NCI-H2227 treated with DMSO at 0.1 percent for 48 hours (cell line): ENCODE data around the gene CCDC88C.
A peak's percentile ranks its signal among the peaks of the same experiment; 100 is the strongest.

Experiments used
- DNase-seq: peaks from one replicate; lab custom pipeline; 2025; lab: John Stamatoyannopoulos, UW

Gene CCDC88C

DNA sequence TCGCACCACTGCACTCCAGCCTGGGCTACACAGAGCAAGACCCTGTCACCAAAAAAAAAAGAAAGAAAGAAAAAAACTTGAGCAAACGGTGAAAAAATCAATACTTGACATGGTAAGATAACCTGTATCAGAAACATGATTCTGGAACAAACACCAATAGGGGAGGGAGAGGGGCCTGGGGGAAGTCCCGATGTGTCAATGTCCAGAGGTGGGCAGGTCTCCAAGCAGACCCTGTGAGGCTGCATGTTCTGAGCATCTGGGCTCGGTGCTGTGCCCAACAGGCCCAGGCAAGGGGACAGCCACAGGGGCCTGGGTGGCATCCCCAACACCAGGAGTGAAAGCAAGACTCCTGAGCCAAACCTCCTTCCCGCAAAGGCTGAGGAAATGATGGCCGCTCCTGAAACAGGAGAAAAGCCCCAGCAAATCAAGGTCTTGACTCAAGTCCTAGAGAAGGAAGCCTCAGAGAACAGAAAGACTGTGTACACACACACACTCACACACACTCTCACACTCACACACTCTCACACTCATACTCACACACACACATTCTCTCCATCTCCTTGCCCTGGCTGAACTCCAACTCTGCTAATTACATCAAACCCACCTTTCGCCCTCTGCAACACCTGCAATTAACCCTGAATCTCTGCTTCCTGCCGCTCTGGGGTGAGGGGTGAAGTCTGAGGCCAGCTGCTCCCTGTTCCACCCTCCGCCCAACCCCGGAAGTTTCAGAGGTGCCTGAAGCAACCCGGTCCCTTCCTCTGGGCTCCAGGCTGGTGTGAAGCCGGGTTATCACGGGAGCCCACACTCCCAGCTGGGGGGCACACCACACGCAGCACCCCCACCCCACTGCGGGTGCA is 20.4 kb downstream of the CCDC88C start:
- DNase-seq = no peak

DNA sequence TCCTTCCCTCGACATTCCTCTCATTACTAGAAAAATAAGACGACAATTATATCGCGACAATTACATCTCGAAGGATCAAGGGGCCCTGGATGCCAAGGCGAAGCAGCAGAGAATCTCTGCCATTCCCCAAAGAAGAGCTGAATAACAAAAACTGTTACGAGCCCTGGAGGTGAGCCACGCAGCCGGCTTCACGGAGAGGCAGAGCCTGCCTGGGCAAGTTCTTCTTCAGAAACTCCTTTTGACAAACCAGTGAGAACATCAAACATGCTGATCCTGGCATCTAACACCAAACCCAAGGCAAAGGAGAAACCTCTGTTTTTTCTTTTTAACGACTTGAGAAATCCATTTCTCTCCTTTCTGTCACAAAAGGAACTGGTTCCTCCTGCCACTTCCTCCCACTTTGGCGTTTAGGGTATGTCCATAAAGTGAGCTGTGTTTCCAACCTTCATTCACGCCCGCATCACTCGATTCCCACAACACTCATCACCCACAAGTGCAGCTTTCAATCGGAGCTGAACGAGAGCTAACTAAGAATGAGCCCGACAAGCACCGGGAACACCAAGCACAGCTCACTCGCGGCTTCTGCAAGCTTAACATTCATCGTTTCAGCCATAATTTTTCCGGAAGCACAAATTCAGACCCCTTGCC is 21.5 kb downstream of the CCDC88C start:
- no peak for DNase-seq

DNA sequence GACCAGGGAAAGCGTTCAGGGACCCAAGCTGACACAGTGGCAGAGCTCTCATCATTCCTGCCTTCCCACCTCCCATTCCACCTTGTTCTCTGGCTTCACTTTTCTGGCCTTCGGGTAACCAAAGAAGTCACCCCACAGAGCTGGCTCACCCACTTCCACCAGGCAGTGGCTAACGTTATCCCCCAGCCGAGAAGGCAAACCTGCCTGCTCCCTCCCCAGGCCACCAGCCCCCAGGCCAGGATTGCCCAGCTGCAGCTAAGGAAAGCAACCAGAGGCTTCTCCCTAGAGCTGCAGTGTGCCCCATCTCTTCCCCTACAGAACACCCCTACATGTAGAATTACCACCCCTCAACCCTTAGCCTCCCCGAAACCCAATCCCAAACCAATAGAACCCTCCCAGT is 22.2 kb downstream of the CCDC88C start:
- no peak for DNase-seq

DNA sequence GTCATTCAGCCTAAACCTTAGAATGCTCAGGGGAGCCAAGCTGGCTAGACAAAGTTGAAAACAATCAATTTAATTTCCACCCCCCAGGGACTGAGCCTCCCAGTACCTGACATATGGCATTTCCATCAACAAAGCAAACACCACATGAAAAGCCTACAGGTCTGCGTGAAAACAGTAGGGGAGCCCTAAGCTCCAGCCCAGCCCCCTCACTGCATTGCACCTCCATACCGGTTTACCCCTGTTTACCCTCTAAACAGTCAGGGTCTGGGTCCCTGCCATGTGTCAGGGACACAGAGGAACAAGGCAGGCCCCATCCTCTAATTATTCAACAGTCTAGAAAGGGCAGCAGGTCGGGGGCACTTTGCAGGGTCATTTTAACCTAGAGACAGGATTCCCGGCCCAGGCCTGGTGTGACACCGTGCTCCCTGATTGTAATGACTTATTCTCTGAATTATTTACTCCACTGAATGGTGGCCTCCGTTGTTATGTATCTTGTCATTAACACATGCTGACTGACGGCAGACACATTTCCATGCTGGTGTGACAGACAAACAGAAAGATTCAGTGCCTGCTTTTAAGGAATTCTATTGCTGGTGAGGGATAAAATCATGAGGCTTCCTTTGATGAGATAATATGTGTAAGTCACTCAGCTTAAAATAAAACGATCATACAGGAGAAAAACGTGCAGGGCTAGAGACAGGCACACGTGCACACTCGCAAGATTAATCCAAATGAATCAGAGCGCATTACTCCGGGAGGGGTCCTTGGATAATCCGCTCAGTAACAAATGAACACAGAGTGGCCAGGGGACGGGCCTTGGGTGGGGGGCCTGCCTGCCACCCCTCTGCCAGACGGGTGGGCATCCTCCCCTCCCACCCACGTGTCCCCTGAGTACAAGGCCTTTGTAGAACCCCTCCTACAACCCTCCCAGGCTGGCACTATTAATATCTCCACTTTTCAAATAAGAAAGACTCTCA is 23.2 kb downstream of the CCDC88C start:
- DNase-seq = no peak

DNA sequence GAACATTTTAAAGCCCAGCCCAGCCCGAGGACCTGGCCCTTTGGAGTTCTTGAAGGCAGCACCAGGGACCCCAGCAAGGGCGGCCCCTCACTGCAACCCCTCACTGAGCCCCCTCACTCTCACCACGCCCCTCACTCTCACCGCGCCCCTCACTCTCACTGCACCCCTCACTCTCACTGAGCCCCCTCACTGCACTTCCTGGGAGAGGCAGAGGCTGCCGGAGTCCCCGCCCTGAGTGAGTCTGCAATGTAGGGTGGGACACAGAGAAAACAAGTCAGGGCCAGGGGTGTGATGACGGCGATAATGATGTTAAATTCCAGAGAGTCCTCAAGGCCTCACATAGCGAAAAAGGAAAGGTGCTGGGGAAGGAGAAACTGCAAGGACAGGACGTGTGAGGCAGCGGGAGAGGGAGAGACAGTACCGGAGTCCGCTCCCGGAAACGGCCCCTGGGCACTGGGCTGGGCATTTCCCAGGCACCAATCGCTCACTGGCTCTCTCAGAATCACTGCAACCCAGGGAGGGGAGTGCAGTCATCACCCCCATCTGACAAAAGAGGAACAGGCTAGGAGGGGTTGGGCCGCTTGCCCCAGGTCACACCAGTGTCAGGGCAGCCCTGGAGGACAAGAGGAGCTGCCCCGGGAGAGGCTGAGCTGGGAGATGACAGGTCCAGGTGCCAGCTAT is 24.9 kb downstream of the CCDC88C start:
- no peak for DNase-seq

DNA sequence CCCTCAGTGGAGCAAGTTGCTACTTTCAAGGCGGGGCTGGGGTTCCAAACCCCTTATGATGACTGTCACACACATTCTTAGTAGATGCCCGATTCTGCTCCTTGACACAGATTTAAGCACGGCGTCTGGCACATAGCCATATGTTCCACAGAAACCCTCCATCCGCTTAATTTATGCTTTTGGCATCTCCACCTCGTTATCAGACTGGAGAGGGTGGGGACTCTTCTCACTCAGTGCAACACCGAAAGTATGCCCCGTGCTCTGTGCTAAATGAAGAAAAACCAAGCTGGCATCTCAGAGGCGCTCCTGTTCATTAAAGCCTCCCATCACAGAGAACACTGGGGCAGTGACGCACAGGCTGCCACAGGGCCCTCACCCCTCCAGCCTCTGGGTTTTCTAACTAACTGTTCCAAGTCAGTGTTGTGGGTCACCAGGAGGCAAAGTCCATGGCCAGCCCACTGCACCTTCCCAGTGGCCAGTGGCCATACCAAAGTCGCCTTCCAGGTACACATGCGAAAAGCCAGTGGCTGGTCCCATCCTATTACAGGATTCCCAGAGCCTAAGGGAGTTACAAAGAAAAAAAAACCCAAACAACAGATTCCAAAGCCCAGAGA is 27.3 kb downstream of the CCDC88C start:
- DNase-seq = no peak

DNA sequence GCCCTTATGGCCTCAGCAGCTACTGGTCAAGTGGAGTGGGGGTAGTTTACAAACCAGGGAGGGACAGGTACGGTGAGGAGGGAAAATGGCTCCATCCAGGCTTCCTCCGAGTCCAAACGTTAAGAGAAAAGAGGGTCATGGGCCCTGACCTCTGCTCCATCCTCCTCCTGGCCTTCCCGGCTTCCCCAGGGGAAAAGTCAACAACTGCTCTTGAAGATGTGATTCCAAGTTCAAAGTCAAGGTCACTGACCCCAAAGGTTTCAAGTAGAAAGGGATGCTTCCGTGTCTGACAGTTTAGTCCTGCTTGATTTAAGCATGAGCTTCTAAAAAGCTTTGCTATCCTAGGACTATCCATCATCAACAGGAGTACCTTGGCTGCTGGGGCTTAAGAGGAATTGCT is 28.5 kb downstream of the CCDC88C start:
- no peak for DNase-seq

DNA sequence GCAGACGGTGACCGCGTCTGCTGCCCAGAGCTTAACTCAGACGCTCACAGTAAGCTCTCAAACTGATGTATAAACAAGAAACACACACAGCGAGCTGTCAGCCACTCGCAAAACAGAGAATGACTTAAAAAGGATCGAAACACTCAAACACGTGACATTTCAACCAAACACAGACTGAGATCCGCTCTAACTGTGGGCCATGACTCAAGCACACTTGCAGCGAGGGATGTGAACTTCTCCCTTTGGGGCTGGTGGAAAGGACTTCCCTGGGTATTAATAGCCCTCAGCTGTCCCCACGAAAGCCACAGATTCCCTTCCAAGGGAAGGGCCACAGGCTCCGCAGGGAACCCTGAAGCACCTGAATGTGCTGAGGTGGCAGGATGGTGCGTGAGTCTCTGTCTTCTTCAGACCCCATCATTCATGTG is 29.1 kb downstream of the CCDC88C start:
- DNase-seq = no peak

DNA sequence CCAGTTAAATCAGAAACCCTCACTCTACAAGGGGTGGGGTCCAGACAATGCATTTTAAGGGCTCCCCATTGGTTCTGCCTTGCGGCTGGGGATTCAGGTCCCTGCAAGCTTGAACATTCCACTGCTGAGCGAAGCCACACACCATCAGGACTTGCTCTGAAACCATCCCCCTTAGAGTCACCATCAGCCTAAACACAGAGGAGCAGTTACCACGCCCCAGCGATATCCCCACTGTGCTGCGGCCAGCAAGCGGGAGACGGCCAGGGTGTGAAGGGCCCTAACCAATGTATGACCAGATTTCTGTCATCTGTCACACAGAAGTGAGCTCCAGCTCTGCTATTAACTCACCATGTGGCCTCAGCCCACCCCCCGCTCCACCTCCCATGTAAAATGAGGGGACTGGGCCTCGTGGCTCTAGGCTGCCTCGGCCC is 29.7 kb downstream of the CCDC88C start:
- no peak for DNase-seq

DNA sequence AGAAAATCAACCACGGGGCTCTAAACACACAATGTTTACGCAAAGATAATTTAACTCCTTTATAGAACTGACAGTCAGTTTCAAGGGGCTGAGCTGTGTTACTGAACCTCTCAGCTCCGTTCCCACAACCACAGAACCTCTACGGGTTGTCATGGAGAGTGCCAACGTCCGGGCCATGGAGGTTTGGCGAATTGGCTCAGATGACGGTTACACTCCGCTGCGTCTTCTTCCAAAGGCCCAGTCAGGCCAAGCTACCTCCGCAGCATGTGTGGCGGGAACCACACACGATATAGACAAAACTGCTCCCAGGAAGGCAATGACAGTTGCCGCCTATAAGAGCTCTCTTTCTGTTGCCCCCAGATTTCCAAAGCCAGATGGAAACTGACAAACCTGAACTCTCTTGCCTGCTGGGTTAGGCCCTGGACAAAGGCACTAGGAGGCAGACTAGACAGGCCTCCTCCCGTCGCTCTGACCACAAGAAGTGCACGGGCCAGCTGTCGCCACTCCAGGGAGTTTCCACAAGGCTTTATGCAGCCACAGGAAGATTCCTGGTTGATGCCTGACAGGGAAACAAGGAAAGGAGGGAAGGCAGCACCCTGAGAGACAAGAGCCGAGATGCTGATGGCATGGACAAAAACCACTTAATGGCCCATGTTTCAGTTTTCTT is 30.3 kb downstream of the CCDC88C start:
- DNase-seq = no peak

DNA sequence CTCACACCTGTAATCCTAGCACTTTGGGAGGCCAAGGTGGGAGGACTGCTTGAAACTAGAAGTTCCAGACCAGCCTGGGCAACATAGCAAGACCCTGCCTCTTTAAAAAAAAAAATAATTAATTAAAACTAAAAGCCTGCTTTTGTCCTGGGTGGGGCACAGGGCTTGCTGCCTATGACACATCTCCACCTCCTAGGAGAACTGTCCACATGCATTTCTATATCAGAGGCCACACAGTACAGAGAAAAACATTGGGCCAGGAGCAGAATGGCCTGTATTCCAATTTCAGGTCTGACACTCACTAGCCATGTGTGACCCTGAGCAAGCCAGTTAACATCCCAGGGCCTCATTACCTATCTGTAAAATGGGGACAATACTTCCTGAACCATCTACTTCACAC is 31.9 kb downstream of the CCDC88C start:
- DNase-seq = no peak

DNA sequence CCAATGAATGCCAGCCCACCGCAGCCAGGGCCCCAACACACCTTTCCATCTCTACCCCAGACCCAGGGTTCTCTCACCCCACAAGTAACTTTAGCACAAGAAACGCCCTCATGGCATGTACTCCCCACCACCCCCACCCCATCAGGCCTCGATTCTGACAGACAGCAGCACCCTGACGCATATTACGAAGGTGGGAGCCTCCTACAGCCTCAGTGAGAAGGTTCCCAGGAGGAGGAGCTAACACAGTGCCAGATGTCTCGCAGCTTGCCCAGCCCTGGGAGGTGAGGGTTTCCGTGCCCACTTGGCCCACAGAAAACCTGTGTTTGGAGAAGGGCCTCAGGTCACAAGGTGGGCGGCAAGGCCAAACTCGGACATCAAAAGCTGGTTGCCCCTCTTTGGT is 32.4 kb downstream of the CCDC88C start:
- no peak for DNase-seq

DNA sequence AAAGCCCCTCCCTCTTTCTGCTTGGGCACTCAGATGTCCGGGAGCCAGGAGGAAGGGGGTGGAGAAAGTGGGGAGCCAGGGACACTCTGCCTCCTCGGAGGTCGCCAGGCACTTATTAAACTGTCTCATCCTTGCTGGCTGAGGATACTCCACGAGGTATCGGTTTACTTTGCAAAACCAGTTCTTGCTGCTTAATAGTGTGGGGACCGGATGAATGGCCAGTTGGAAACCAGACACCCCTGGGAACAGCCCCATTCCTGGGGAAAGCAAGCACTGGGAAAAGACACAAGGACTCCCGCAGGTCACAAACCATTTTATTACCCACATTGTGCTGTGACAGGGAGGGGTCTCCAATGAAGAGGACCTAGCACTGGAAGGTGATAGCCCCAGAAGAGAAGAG is 34.2 kb downstream of the CCDC88C start:
- no peak for DNase-seq

DNA sequence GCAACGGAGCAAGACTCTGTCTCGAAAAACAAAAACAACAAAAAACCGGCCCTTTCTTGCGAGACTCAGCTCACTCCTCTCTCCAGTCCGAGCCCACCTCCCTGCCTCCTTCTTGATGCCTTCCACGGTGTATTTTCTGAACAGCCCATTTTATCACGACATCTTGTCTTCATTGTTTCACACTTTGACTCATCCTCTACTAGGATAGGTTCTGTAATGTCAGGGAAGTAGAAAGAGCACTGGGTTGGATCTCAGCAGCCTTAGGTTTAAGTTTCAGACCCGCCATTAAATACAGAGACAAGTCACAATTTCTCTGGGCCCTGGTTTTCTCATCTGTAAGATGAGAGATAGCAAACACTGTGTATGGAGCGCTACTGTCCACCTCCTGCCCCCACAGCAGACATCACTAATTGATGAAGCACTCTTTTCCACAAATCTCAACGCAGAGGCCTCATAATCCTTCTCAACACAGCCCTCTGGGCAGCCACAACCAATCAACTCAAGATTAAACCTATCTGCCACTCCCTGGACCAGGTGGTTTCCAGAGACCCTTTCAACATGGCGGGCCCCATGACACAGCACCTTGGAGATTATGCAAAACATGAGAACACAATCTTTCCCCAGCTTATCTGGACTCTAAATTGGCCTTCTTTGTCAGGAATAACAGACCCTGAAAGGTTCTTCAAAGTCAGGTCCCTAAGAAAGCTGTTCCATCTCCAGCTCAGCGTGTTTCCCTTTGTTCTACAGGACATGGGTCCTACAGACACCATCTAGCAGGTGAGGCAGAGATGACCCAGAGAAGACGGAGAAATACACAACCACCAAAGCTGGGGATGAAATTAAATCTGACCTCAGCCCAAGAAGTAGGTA is 35.6 kb downstream of the CCDC88C start:
- DNase-seq = no peak

DNA sequence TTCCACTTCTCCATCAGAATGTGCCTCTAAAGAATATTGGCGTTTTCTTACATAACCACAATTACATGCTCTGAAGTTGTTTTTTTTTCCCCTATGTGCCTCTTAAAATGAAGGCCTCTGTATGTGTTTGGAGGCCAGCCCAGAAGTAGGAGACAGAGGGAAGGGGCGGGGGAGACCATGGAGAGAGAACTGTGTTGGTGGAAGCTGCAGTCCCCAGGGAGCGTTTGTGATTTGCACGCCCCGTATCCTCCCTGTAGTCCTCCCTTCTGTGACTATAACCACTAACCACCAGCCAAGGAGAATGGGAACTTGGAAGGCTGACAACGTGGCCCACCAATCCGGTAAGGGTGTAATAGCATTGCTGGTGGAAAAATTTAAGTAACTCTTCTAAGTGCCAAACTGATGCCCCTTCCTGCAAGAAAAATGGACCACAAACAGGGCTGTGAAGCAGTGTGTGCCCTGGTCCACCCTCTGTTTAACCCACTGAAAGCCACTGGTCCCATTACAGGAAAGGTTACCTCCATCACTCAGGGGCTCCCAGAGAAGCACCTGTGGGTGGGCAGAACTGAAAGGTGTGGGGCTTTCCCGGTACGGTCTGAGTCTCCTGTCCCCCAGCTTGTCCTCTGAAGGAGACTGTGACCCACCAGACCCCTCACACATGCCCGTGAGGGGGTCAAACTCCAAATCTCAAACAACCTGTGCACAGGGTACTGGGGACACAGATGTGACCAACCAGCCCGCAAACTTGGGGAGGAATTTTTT is 36.8 kb downstream of the CCDC88C start:
- DNase-seq = peak; percentile 36

DNA sequence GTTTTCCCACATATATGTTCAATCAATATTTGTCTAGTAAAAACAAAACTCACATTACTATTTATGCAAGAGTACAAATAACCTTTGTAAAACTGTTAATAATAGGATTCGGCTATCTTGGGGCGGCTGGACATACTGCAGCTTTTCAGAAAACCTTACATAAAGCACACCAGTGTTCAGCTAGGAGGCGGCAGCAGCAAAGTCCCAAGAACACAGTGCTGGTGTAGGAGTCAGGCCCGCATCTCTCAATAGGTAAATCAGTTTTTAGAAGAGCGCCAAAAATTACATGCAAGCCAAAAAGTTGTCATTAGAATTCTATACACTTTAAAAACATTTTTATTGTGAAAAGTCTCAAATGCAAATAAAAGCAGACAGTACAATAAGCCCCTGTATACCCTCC is 37.5 kb downstream of the CCDC88C start:
- no peak for DNase-seq

DNA sequence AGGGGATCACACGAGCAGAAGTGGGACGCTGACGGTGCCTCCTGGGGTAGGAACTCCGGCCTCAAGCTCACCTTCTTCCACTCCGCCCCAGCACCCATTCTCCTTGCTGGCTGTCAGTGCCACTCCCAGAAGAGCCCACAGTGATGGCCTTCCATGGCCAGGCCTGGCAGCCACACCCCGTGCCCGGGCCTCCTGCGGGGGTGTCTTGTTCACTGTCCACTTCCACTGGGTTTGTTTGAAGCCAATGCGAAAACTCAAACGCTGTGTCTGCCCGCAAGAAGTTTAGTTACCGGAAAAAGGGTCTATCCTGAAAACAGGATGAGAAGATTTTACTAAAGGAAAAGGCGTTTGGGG is 38.1 kb downstream of the CCDC88C start:
- no peak for DNase-seq

DNA sequence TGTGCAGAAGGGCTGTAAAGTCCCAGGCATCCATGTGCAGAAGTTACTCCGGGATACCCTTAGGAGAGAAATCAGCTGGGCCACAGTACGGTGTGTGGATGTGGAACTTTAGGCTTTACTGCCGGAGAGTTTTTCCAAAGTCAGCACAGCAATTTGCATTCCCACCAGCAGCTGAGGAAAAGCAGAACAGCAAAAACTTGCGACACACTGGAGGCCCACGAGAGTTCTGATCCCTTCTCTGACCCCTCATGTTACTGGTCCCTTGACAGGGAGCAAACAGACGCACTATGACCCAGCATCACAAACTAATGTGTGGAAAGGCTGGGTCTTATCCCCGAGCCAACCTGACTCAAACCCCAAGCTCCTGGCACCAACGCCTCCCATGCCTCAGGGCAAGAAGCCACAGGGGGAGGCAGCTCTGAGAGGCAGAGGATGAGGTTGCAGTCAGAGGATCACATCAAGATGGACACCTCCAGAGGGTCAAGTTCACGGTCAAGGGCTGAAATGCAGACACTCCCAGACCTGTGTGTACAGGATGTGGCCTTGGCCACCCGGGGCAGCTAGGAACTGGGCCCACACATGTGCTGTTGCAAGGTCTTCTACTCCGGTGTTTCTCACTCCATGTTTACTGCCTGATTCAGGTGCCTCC is 38.6 kb downstream of the CCDC88C start:
- DNase-seq = no peak
